Activated B cell treated with CpG ODN at 0.5 μM for 24 hours (primary cell): ENCODE measurements around the gene MYL7. TPM values are rescaled to one million over a fixed set of nuclear protein-coding genes. Genes with fewer than 3 reads are reported as not detected.

ENCODE experiments used
- ATAC-seq: fragments of 200-7000 bp; cut with Tn5 transposase; one replicate; pipeline ENCODE4 v1.10.0; 2021; ENCODE audit warnings: low read depth, mild to moderate bottlenecking, moderate library complexity
- CTCF ChIA-PET: fragments of 350-600 bp; sonication (Branson Sonifier 250); formaldehyde crosslinking; loops from one replicate; lab custom pipeline; 2021; ENCODE audit warnings: antibody characterized with exemption; lab: Charles Lee
- POLR2A ChIA-PET: fragments of 350-600 bp; sonication (Branson Sonifier 250); formaldehyde crosslinking; loops from one replicate; lab custom pipeline; 2021; ENCODE audit warnings: antibody characterized with exemption; lab: Charles Lee
- DNase-seq: peaks from one replicate; pipeline ENCODE4 v3.0.0; 2022
- H3K27ac Mint-ChIP-seq: one replicate; pipeline ENCODE4 v1.8.0; 2020; ENCODE audit warnings: mixed read lengths
- H3K27me3 Mint-ChIP-seq: one replicate; pipeline ENCODE4 v1.8.0; 2021; ENCODE audit warnings: mixed read lengths
- H3K36me3 Mint-ChIP-seq: one replicate; pipeline ENCODE4 v1.8.0; 2021; ENCODE audit warnings: low read depth, mixed read lengths
- H3K4me1 Mint-ChIP-seq: one replicate; pipeline ENCODE4 v1.8.0; 2021; ENCODE audit warnings: mixed read lengths
- H3K4me3 Mint-ChIP-seq: one replicate; pipeline ENCODE4 v1.8.0; 2020; ENCODE audit warnings: mild to moderate bottlenecking, mixed read lengths
- H3K9me3 Mint-ChIP-seq: one replicate; pipeline ENCODE4 v1.8.0; 2020; ENCODE audit warnings: mixed read lengths
- CTCF ChIP-seq: fragments of 200-600 bp; IDR thresholded peaks from one replicate; pipeline ENCODE4 v1.8.0; 2022; ENCODE audit warnings: antibody characterized with exemption, mild to moderate bottlenecking
- intact Hi-C: fragments of 100-400 bp; cut with micrococcal nuclease; formaldehyde crosslinking; loops from one replicate; pipeline ENCODE4 v1.15.1; 2024
- total RNA-seq: library from RNA; stranded (reverse); gene quantifications from 2 replicates; pipeline ENCODE4 v1.2.3, GENCODE V29; 2022

Gene MYL7
- total RNA-seq, 1 donor from 2014 or later = not detected

GRCh38 chr7:44145969-44146911 is 5.1 kb upstream of the MYL7 start:
- CTCF ChIA-PET = interaction anchor here (1.1 kb wide), 1 partner anchor 23 kb away, joined by 4 read pairs; the partner anchor contains the start of gene POLD2
- intact Hi-C loops = loop anchor here (1.0 to 2.0 kb wide), 5 partner anchors 21 to 64 kb away; partner anchors contain the start of genes POLD2, POLM and YKT6
- POLR2A ChIA-PET = no interaction called here

GRCh38 chr7:44145479-44145968 is 4.4 kb upstream of the MYL7 start:
- H3K27ac Mint-ChIP-seq = no peak overlapping the region
- no peak for TF ChIP-seq CTCF

More at GRCh38 chr7:44145969-44146911, 5.1 kb upstream of the MYL7 start:
- TF ChIP-seq CTCF = no peak
- DNase-seq (peak; percentile 55), ATAC-seq (peak; percentile 85)
- H3K4me3 Mint-ChIP-seq = peak overlapping the region; percentile 78
- H3K4me1 Mint-ChIP-seq = peaks cover 18% of the 10 kb centered on the region
- H3K9me3 Mint-ChIP-seq = no peaks in the 10 kb centered on the region
- H3K27me3 Mint-ChIP-seq = no peaks in the 10 kb centered on the region
- H3K27ac Mint-ChIP-seq = no peak overlapping the region
- H3K36me3 Mint-ChIP-seq = no peaks in the 10 kb centered on the region

DNA sequence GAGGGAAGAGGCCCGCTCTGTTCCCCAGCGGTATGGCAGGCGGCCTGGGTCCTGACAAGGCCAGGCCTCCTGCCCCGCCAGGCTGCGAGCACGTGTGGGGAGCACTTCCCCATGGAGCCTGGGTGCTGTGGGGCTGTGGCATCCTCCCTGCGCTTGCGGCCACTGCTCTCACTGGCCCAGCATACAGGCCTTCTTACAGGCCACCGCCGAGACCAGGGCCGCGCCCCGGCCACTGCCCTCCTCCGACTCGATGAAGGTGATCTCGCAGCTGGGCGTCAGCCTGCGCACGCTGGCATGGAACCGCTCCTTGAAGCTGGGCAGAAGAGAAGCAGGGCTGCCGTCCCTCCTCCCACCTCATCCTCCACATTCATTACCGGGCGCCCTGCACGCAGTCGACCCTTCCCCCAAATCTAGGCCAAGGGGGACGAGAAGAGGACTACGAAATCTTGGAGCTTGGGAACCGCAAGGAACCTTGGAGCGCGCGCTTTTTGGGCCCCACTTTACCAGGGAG is 3.9 kb upstream of the MYL7 start:
- Mint-ChIP-seq H3K4me1 (peaks cover 11% of the 10 kb centered on the region), H3K9me3 (no peaks in the 10 kb centered on the region), H3K27ac (no peak overlapping the region), H3K36me3 (no peaks in the 10 kb centered on the region), H3K27me3 (no peaks in the 10 kb centered on the region), H3K4me3 (peak overlapping the region; percentile 78)
- POLR2A ChIA-PET = no interaction called here
- TF ChIP-seq CTCF = no peak
- CTCF ChIA-PET = no interaction called here
- DNase-seq (no peak), ATAC-seq (no peak)
- intact Hi-C loops = no loop called here

More at GRCh38 chr7:44145479-44145968, 4.4 kb upstream of the MYL7 start:
- intact Hi-C loops = no loop called here
- H3K9me3 Mint-ChIP-seq = no peaks in the 10 kb centered on the region
- H3K27me3 Mint-ChIP-seq = no peaks in the 10 kb centered on the region
- peaks cover 14% of the 10 kb centered on the region for H3K4me1 Mint-ChIP-seq
- no peaks in the 10 kb centered on the region for H3K36me3 Mint-ChIP-seq
- CTCF ChIA-PET = no interaction called here
- H3K4me3 Mint-ChIP-seq = peak overlapping the region; percentile 78
- ATAC-seq (peak; percentile 13), DNase-seq (peak; percentile 37)
- POLR2A ChIA-PET = no interaction called here

DNA sequence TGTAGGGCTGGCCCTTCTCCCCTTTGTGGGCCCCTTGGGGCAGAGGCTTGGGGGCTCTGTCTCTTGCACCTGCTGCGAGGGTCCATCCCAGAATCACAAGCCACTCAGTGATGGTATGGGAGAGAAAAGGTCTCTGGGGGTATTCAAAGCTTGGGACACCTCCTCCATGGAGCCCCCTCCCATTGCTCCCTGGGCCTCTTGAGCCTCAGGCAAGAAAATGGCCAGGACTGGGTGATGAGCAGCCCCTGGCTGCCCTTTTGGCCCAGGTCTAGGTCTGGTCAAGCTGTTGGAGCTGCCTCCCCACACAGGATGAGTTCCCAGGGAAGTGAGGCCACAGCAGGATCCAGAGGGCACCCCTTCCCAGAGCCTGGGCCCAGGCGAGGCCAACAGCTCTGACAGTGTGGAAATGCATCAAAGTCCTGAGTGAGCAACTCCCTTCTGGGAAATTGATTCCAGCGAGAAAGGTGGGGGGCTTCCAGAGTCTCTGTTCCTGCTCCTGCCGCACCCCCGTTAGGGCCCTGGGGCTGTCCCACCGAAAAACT is 3.4 kb upstream of the MYL7 start:
- H3K27ac Mint-ChIP-seq = no peak overlapping the region
- intact Hi-C loops = no loop called here
- no peak for ATAC-seq
- H3K4me3 Mint-ChIP-seq = no peak overlapping the region
- peaks cover 11% of the 10 kb centered on the region for H3K4me1 Mint-ChIP-seq
- TF ChIP-seq CTCF = no peak
- no peak for DNase-seq
- H3K9me3 Mint-ChIP-seq = no peaks in the 10 kb centered on the region
- ChIA-PET CTCF (no interaction called here), POLR2A (no interaction called here)
- H3K27me3 Mint-ChIP-seq = no peaks in the 10 kb centered on the region
- no peaks in the 10 kb centered on the region for H3K36me3 Mint-ChIP-seq
